GM12878 (cell line): ENCODE results near the gene TBL1XR1. TPM values are rescaled to one million over a fixed set of nuclear protein-coding genes. Genes with fewer than 3 reads are reported as not detected.

Experiments used
- ATAC-seq: fragments of 200-7000 bp; cut with Tn5 transposase; 3 replicates; pipeline ENCODE4 v1.9.1; 2020; ENCODE audit warnings: mild to moderate bottlenecking, moderate library complexity
- BruUV-seq: library from RNA; stranded (reverse); fragments of 400-500 nt; replicated peaks from 2 replicates; lab custom pipeline; 2021; lab: Mats Ljungman, UMichigan
- CTCF ChIA-PET: fragments of 300-600 bp; sonication (Branson Sonifier 250); formaldehyde crosslinking; extraction: SDS; loops from one replicate; lab custom pipeline; 2021; ENCODE audit warnings: inconsistent platforms; lab: Yijun Ruan, JAX
- POLR2A ChIA-PET: fragments of 350-600 bp; formaldehyde crosslinking; extraction: SDS; loops from one replicate; lab custom pipeline; 2021; ENCODE audit warnings: inconsistent platforms; lab: Charles Lee
- RAD21 ChIA-PET: fragments of 300-600 bp; sonication (Branson Sonifier 250); formaldehyde crosslinking; loops from one replicate; lab custom pipeline; 2023; ENCODE audit warnings: antibody characterized with exemption; ENCODE audit not compliant: unreplicated experiment; lab: Charles Lee
- SMC1A ChIA-PET: fragments of 300-600 bp; sonication (Branson Sonifier 250); formaldehyde crosslinking; loops from one replicate; lab custom pipeline; 2023; ENCODE audit not compliant: unreplicated experiment, uncharacterized antibody; lab: Charles Lee
- DNase-seq: peaks from one replicate; pipeline ENCODE4 v3.0.0-alpha.2; 2011; ENCODE audit warnings: low read depth, low spot score
- FAIRE-seq: peaks from 3 replicates; lab custom pipeline; 2011; peaks lifted over from hg19 to GRCh38; lab: Jason Lieb, UNC
- H2AFZ ChIP-seq: 2 replicates; pipeline ENCODE4 v1.6.0; 2011; ENCODE audit warnings: low read depth, low read length, control low read depth; ENCODE audit not compliant: control insufficient read depth
- H3K27ac ChIP-seq: 2 replicates; pipeline ENCODE4 v1.5.1; 2011; ENCODE audit warnings: control low read depth; ENCODE audit not compliant: control insufficient read depth, insufficient read depth
- H3K27me3 ChIP-seq, 2 experiments: replicated peaks in 1 of 2; 2 replicates each; pipeline versions ENCODE4 v1.6.0 to v1.6.1; 2011; ENCODE audit warnings: low read length in 1 of 2; ENCODE audit not compliant: control insufficient read depth in 2 of 2, insufficient read depth in 2 of 2
- H3K36me3 ChIP-seq, 2 experiments: 2 replicates each; pipeline ENCODE4 v1.5.1; 2011; ENCODE audit warnings: low read length in 1 of 2; ENCODE audit not compliant: control insufficient read depth in 2 of 2, insufficient read depth in 2 of 2
- H3K4me1 ChIP-seq: 2 replicates; pipeline ENCODE4 v1.6.1; 2011; ENCODE audit warnings: mild to moderate bottlenecking, low read length, moderate library complexity, mixed read lengths; ENCODE audit not compliant: control insufficient read depth, insufficient read depth
- H3K4me2 ChIP-seq: 2 replicates; pipeline ENCODE4 v1.6.0; 2011; ENCODE audit warnings: control low read depth; ENCODE audit not compliant: control insufficient read depth, insufficient read depth
- H3K4me3 ChIP-seq: fragments of 200-600 bp; sonication (generic); 2 replicates; pipeline ENCODE4 v1.5.1; 2016
- H3K79me2 ChIP-seq: 2 replicates; pipeline ENCODE4 v1.6.0; 2011; ENCODE audit warnings: low read length; ENCODE audit not compliant: control insufficient read depth, insufficient read depth
- H3K9ac ChIP-seq: 2 replicates; pipeline ENCODE4 v1.8.0; 2011; ENCODE audit warnings: low read length, control low read depth, mixed read lengths; ENCODE audit not compliant: control insufficient read depth, insufficient read depth
- H3K9me3 ChIP-seq: replicated peaks from 3 replicates; pipeline ENCODE4 v1.5.1; 2011; ENCODE audit warnings: mild to moderate bottlenecking, low read length; ENCODE audit not compliant: control insufficient read depth, insufficient read depth
- H4K20me1 ChIP-seq: 2 replicates; pipeline ENCODE4 v1.6.0; 2011; ENCODE audit not compliant: control insufficient read depth, insufficient read depth
- CREM ChIP-seq: IDR thresholded peaks from 2 replicates; pipeline ENCODE4 v1.6.1; 2014; ENCODE audit warnings: antibody characterized with exemption, low read depth
- GATAD2B ChIP-seq: fragments of 450-650 bp; conservative IDR thresholded peaks from 2 replicates; pipeline ENCODE4 v1.6.1; 2017; ENCODE audit warnings: low read depth, mild to moderate bottlenecking, moderate library complexity
- HDAC6 ChIP-seq: fragments of 200-600 bp; sonication (generic); IDR thresholded peaks from one replicate; pipeline ENCODE4 v1.8.0; 2017; ENCODE audit warnings: antibody characterized with exemption; ENCODE audit not compliant: unreplicated experiment
- JUND ChIP-seq: IDR thresholded peaks from 2 replicates; pipeline ENCODE4 v1.6.1; 2012; ENCODE audit warnings: low read depth, mild to moderate bottlenecking, low read length, improper control_type of control experiment, moderate library complexity
- POLR2AphosphoS5 ChIP-seq: IDR thresholded peaks from 2 replicates; pipeline ENCODE4 v1.6.1; 2011; ENCODE audit warnings: mild to moderate bottlenecking, low read length, inconsistent platforms
- RB1 ChIP-seq: fragments of 450-650 bp; formaldehyde crosslinking; IDR thresholded peaks from 2 replicates; pipeline ENCODE4 v1.6.1; 2017; ENCODE audit warnings: mild to moderate bottlenecking, borderline replicate concordance
- RELA ChIP-seq: fragments of 450-650 bp; IDR thresholded peaks from 2 replicates; pipeline ENCODE4 v1.8.0; 2014; ENCODE audit warnings: borderline replicate concordance; ENCODE audit not compliant: partially characterized antibody
- SMC3 ChIP-seq: IDR thresholded peaks from 2 replicates; pipeline ENCODE4 v1.6.1; 2011; ENCODE audit warnings: low read length, improper control_type of control experiment, borderline replicate concordance
- SP1 ChIP-seq: IDR thresholded peaks from one replicate; pipeline ENCODE4 v1.6.1; 2011; ENCODE audit warnings: low read depth, low read length
- WRNIP1 ChIP-seq: IDR thresholded peaks from 2 replicates; pipeline ENCODE4 v1.6.1; 2011; ENCODE audit warnings: low read depth, low read length, improper control_type of control experiment, borderline replicate concordance
- ZNF207 ChIP-seq: fragments of 450-650 bp; IDR thresholded peaks from 2 replicates; pipeline ENCODE4 v1.6.1; 2014; ENCODE audit warnings: antibody characterized with exemption, mild to moderate bottlenecking, borderline replicate concordance
- WGBS: methylation state at CpG from one replicate; pipeline ENCODE4 v1.1.6; 2016; ENCODE audit warnings: low lambda C conversion rate; ENCODE audit not compliant: insufficient replicate concordance, insufficient coverage; ENCODE audit errors: missing lambda C conversion rate; 5-methylcytosine and 5-hydroxymethylcytosine counted together
- in situ Hi-C: fragments of 300-500 bp; cut with MboI; formaldehyde crosslinking; loops from 9 replicates; pipeline ENCODE4 v1.14.3; 2018; ENCODE audit warnings: mixed read lengths
- intact Hi-C: fragments of 100-400 bp; cut with micrococcal nuclease; formaldehyde crosslinking; loops from one replicate; pipeline ENCODE4 v1.14.2; 2022; ENCODE audit not compliant: unreplicated experiment
- polyA plus RNA-seq, 11 experiments: library from polyadenylated mRNA; depleted of rRNA in 4 of 11; unstranded in 6 of 11; stranded (reverse) in 5 of 11; fragments of >200 nt; fragmentation: Nextera tagmentation in 4 of 11; fragmentation: Illumina TruSeq in 1 of 11; extraction: Ambion mirVana in 4 of 11; extraction: Trizol in 1 of 11; gene quantifications; 1 replicate in 1 of 11; 2 replicates in 10 of 11; pipeline versions ENCODE4 v1.2.1 to v1.2.3, GENCODE V29; 2011 to 2016; ENCODE audit warnings: inconsistent platforms in 2 of 11, missing spikeins in 2 of 11, low read depth in 1 of 11
- total RNA-seq, 4 experiments: library from RNA; depleted of rRNA in 3 of 4; stranded (reverse); fragments of >200 nt in 3 of 4; fragmentation: Illumina TruSeq in 1 of 4; extraction: Trizol in 1 of 4; gene quantifications; 2 replicates each; pipeline versions ENCODE4 v1.2.1 to v1.2.3, GENCODE V29; 2013 to 2021
- TF ChIP-seq, protein P1 (sequence below): fragments of 450-650 bp; IDR thresholded peaks from 2 replicates; pipeline ENCODE4 v1.6.1; 2017; ENCODE audit warnings: mild to moderate bottlenecking, moderate library complexity
- TF ChIP-seq, protein P2 (sequence below): IDR thresholded peaks from 2 replicates; pipeline ENCODE4 v1.6.1; 2011; ENCODE audit warnings: low read depth, low read length, improper control_type of control experiment, borderline replicate concordance
- TF ChIP-seq, protein P3 (sequence below): IDR thresholded peaks from 2 replicates; pipeline ENCODE4 v1.6.1; 2011; ENCODE audit warnings: borderline replicate concordance, low read depth, mild to moderate bottlenecking, moderate library complexity, low read length; ENCODE audit not compliant: insufficient read depth, poor library complexity, severe bottlenecking

Gene TBL1XR1
- total and polyA plus RNA-seq, 10 of the 15 experiments (the other 5 are each of a cell fraction or from before 2014, with no cell fraction given), result 13.0 to 115 (median 60.4) TPM

DNA sequence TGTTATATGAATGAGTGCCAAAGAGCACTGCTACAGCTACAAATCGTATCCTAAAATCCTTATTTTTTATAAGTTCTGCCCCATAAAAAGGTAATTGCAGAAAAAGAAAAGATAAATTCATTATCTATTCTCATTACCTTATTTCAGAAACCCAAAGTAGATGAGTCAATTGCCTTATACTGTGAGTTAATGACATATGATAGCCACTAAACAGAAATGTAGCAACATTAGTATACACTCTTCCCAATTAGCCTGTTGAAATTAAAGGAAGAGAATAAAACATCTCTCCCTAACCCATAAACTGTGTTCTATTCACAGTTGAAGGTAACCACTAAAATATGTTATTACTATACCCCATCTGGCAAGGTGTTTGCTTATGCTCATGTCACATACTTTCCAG is 11.0 kb downstream of the TBL1XR1 start:
- Histone ChIP-seq H4K20me1 (no peaks in the 10 kb centered on the region), H2AFZ (no peak overlapping the region), H3K4me1 (peaks cover 11% of the 10 kb centered on the region), H3K36me3 (no peaks in the 10 kb centered on the region), H3K27ac (no peak overlapping the region), H3K27me3 (no peaks in the 10 kb centered on the region), H3K9me3 (no peaks in the 10 kb centered on the region), H3K4me2 (peak overlapping the region; percentile 38; the same call in 1 of the 2 replicates), H3K79me2 (peaks cover 94% of the 10 kb centered on the region), H3K9ac (no peak overlapping the region), H3K4me3 (no peak overlapping the region)
- ChIA-PET RAD21 (no interaction called here), POLR2A (no interaction called here), SMC1A (no interaction called here), CTCF (no interaction called here)
- intact Hi-C loops (no loop called here), in situ Hi-C loops (no loop called here)
- BruUV-seq, result no TSS peak
- TF ChIP-seq, protein P1, sequence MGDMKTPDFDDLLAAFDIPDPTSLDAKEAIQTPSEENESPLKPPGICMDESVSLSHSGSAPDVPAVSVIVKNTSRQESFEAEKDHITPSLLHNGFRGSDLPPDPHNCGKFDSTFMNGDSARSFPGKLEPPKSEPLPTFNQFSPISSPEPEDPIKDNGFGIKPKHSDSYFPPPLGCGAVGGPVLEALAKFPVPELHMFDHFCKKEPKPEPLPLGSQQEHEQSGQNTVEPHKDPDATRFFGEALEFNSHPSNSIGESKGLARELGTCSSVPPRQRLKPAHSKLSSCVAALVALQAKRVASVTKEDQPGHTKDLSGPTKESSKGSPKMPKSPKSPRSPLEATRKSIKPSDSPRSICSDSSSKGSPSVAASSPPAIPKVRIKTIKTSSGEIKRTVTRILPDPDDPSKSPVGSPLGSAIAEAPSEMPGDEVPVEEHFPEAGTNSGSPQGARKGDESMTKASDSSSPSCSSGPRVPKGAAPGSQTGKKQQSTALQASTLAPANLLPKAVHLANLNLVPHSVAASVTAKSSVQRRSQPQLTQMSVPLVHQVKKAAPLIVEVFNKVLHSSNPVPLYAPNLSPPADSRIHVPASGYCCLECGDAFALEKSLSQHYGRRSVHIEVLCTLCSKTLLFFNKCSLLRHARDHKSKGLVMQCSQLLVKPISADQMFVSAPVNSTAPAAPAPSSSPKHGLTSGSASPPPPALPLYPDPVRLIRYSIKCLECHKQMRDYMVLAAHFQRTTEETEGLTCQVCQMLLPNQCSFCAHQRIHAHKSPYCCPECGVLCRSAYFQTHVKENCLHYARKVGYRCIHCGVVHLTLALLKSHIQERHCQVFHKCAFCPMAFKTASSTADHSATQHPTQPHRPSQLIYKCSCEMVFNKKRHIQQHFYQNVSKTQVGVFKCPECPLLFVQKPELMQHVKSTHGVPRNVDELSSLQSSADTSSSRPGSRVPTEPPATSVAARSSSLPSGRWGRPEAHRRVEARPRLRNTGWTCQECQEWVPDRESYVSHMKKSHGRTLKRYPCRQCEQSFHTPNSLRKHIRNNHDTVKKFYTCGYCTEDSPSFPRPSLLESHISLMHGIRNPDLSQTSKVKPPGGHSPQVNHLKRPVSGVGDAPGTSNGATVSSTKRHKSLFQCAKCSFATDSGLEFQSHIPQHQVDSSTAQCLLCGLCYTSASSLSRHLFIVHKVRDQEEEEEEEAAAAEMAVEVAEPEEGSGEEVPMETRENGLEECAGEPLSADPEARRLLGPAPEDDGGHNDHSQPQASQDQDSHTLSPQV, result no peak
- TF ChIP-seq, protein P2, sequence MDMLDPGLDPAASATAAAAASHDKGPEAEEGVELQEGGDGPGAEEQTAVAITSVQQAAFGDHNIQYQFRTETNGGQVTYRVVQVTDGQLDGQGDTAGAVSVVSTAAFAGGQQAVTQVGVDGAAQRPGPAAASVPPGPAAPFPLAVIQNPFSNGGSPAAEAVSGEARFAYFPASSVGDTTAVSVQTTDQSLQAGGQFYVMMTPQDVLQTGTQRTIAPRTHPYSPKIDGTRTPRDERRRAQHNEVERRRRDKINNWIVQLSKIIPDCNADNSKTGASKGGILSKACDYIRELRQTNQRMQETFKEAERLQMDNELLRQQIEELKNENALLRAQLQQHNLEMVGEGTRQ, result no peak
- TF ChIP-seq HDAC6, result no peak
- no peak for TF ChIP-seq SP1
- no peak for TF ChIP-seq SMC3
- TF ChIP-seq ZNF207, result no peak
- TF ChIP-seq, protein P3, sequence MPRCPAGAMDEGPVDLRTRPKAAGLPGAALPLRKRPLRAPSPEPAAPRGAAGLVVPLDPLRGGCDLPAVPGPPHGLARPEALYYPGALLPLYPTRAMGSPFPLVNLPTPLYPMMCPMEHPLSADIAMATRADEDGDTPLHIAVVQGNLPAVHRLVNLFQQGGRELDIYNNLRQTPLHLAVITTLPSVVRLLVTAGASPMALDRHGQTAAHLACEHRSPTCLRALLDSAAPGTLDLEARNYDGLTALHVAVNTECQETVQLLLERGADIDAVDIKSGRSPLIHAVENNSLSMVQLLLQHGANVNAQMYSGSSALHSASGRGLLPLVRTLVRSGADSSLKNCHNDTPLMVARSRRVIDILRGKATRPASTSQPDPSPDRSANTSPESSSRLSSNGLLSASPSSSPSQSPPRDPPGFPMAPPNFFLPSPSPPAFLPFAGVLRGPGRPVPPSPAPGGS, result no peak
- no peak for TF ChIP-seq GATAD2B
- no peak for TF ChIP-seq RB1
- TF ChIP-seq CREM, result no peak
- no peak for TF ChIP-seq JUND
- no peak for TF ChIP-seq WRNIP1
- TF ChIP-seq RELA, result no peak
- no peak for TF ChIP-seq POLR2AphosphoS5
- WGBS, result 100% methylated on average over 1 of the region's 1 CpG
- ATAC-seq (no peak), DNase-seq (no peak), FAIRE-seq (no peak)
